Trophoblast cell (in vitro differentiated cells and primary cell): ENCODE measurements around the gene PSMC1.

Source experiments
- DNase-seq, 2 donors: peaks; one replicate each; pipeline ENCODE4 v3.0.0-alpha.2; 2016
- H2AFZ ChIP-seq: 2 replicates; pipeline ENCODE4 v1.6.1; 2013; ENCODE audit warnings: low read length, moderate library complexity, mild to moderate bottlenecking; ENCODE audit not compliant: insufficient read depth, poor library complexity
- H2AK5ac ChIP-seq: 2 replicates; pipeline ENCODE4 v1.6.1; 2013; ENCODE audit warnings: mild to moderate bottlenecking, low read length
- H2BK120ac ChIP-seq: 2 replicates; pipeline ENCODE4 v1.6.1; 2013; ENCODE audit warnings: low read length, mild to moderate bottlenecking, moderate library complexity; ENCODE audit not compliant: insufficient read depth, poor library complexity
- H2BK12ac ChIP-seq: 2 replicates; pipeline ENCODE4 v1.6.1; 2013; ENCODE audit warnings: mild to moderate bottlenecking, low read length, moderate library complexity
- H2BK5ac ChIP-seq: 2 replicates; pipeline ENCODE4 v1.6.1; 2013; ENCODE audit warnings: low read length, low read depth, moderate library complexity, mild to moderate bottlenecking; ENCODE audit not compliant: poor library complexity
- H3K14ac ChIP-seq: 2 replicates; pipeline ENCODE4 v1.6.1; 2013; ENCODE audit warnings: mild to moderate bottlenecking, low read length
- H3K18ac ChIP-seq: 2 replicates; pipeline ENCODE4 v1.6.1; 2013; ENCODE audit warnings: mild to moderate bottlenecking, low read length
- H3K23ac ChIP-seq: 2 replicates; pipeline ENCODE4 v1.6.1; 2013; ENCODE audit warnings: low read length
- H3K27ac ChIP-seq: 2 replicates; pipeline ENCODE4 v1.5.1; 2013; ENCODE audit warnings: low read depth, mild to moderate bottlenecking, inconsistent platforms, low read length, moderate library complexity
- H3K27me3 ChIP-seq: 2 replicates; pipeline ENCODE4 v1.6.1; 2013; ENCODE audit warnings: inconsistent platforms, mild to moderate bottlenecking, low read length, moderate library complexity; ENCODE audit not compliant: insufficient read depth
- H3K36me3 ChIP-seq, 2 experiments: 1 replicate in 1 of 2; 2 replicates in 1 of 2; pipeline ENCODE4 v1.6.1; 2013; ENCODE audit warnings: low read length in 2 of 2, mild to moderate bottlenecking in 2 of 2, moderate library complexity in 1 of 2; ENCODE audit not compliant: insufficient read depth in 2 of 2, control insufficient read depth in 1 of 2
- H3K4ac ChIP-seq: 2 replicates; pipeline ENCODE4 v1.6.1; 2013; ENCODE audit warnings: low read depth, mild to moderate bottlenecking, low read length, moderate library complexity
- H3K4me1 ChIP-seq, 2 experiments: 1 replicate in 1 of 2; 2 replicates in 1 of 2; pipeline ENCODE4 v1.6.1; 2013; ENCODE audit warnings: low read length in 2 of 2, mild to moderate bottlenecking in 2 of 2, moderate library complexity in 1 of 2; ENCODE audit not compliant: insufficient read depth in 2 of 2, control insufficient read depth in 1 of 2
- H3K4me2 ChIP-seq: 2 replicates; pipeline ENCODE4 v1.6.1; 2013; ENCODE audit warnings: inconsistent platforms, mild to moderate bottlenecking, low read length, moderate library complexity
- H3K4me3 ChIP-seq: 2 replicates; pipeline ENCODE4 v1.5.1; 2013; ENCODE audit warnings: mild to moderate bottlenecking, low read depth, low read length, inconsistent platforms
- H3K79me1 ChIP-seq: one replicate; pipeline ENCODE4 v1.6.1; 2013; ENCODE audit warnings: low read length
- H3K79me2 ChIP-seq: 2 replicates; pipeline ENCODE4 v1.6.1; 2013; ENCODE audit warnings: low read length, mild to moderate bottlenecking; ENCODE audit not compliant: control insufficient read depth, insufficient read depth, poor library complexity
- H3K9ac ChIP-seq: 2 replicates; pipeline ENCODE4 v1.6.1; 2013; ENCODE audit warnings: mild to moderate bottlenecking, low read length
- H3K9me3 ChIP-seq: 2 replicates; pipeline ENCODE4 v1.6.1; 2013; ENCODE audit warnings: low read depth, mild to moderate bottlenecking, control low read depth, inconsistent platforms, low read length; ENCODE audit not compliant: insufficient read depth
- H4K12ac ChIP-seq: 2 replicates; pipeline ENCODE4 v1.6.1; 2013; ENCODE audit warnings: low read depth, mild to moderate bottlenecking, low read length, moderate library complexity
- H4K8ac ChIP-seq: 2 replicates; pipeline ENCODE4 v1.6.1; 2013; ENCODE audit warnings: low read depth, mild to moderate bottlenecking, low read length, moderate library complexity
- H4K91ac ChIP-seq: one replicate; pipeline ENCODE4 v1.6.1; 2013; ENCODE audit warnings: low read depth, mild to moderate bottlenecking, low read length, moderate library complexity
- WGBS: extraction: QIAGEN DNeasy Blood & Tissue Kit; methylation state at CpG from one replicate; pipeline ENCODE4 v1.1.7; 2013; ENCODE audit warnings: missing lambda C conversion rate; ENCODE audit not compliant: insufficient read length, insufficient coverage; ENCODE audit errors: extremely low coverage; 5-methylcytosine and 5-hydroxymethylcytosine counted together

PSMC1 gene

DNA sequence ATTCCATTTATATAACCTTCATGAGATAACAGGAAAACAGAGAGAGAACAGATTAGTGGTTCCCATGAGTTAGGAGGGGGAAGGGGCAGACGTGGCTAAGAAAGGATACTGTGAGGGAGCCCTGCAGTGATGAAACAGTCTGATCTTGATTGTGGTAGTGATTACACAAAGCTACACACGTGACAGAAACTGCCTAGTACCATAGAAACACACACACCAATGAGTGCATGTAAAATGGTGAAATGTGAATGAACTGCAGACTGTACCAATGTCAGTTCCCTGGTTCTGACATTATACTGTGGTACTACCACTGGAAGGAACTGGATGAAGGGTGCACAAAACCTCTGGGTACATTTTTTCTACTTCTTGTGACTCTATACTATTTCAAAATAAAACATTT lies 38.5 kb downstream of the PSMC1 start:
- no peak overlapping the region for H3K18ac ChIP-seq
- H3K36me3 ChIP-seq: peaks cover 13 to 26% of the 10 kb centered on the region in 2 experiments
- no peak overlapping the region for H3K14ac ChIP-seq
- H3K79me1 ChIP-seq: no peaks in the 10 kb centered on the region
- no peak overlapping the region for H4K8ac ChIP-seq
- H3K4ac ChIP-seq: no peak overlapping the region
- no peak overlapping the region for H3K23ac ChIP-seq
- no peaks in the 10 kb centered on the region for H3K79me2 ChIP-seq
- no peak overlapping the region for H2BK120ac ChIP-seq
- no peaks in the 10 kb centered on the region for H3K9me3 ChIP-seq
- no peak overlapping the region for H3K4me2 ChIP-seq
- WGBS: no CpG with 5 or more reads among the region's 2 CpGs
- H2AFZ ChIP-seq: no peak overlapping the region
- H3K9ac ChIP-seq: no peak overlapping the region
- no peak overlapping the region for H4K12ac ChIP-seq
- no peak overlapping the region for H3K4me3 ChIP-seq
- no peak overlapping the region for H2AK5ac ChIP-seq
- no peak overlapping the region for H3K27ac ChIP-seq
- no peaks in the 10 kb centered on the region for H3K27me3 ChIP-seq
- DNase-seq: no peak
- no peak overlapping the region for H2BK5ac ChIP-seq
- peaks cover 5 to 7% of the 10 kb centered on the region in 2 experiments for H3K4me1 ChIP-seq
- no peak overlapping the region for H2BK12ac ChIP-seq
- H4K91ac ChIP-seq: no peak overlapping the region

DNA sequence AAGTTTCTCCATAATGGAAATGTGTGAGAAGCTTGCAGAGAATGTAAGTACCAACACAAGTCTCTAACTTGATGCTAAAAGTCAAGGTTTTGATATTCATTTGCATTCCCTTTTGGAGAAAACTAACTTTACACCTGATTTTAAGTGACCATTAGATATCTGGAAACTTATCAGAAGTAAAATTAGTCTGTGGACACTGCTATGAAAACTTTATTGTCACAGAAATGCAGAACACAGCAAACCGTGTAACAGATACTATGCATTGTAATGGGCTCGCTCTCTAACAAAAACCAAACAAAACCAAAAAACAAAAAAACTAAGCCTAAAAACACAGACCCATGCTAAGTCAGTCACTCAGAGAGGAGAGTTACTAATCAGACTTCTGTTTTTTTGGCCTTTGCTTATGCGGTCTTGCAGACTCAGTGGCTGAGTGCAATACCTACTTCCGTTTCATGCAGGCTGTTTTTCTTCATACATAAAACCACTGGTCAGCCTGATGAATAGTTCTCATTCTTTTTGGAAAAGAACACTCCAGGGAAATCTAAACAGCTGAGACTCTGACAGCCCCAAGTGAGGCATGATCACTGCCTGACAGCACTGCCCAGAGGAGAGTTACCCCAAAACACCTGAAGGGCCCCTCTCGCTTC lies 39.6 kb downstream of the PSMC1 start:
- Histone ChIP-seq H3K4me2 (no peak overlapping the region), H3K27me3 (no peaks in the 10 kb centered on the region), H4K12ac (no peak overlapping the region), H3K4ac (no peak overlapping the region), H2BK12ac (no peak overlapping the region), H3K23ac (no peak overlapping the region), H3K9ac (no peak overlapping the region), H3K4me1 (peaks cover 5 to 7% of the 10 kb centered on the region in 2 experiments), H2BK5ac (no peak overlapping the region), H3K27ac (no peak overlapping the region), H3K79me1 (no peaks in the 10 kb centered on the region), H3K4me3 (no peak overlapping the region), H2BK120ac (no peak overlapping the region), H4K8ac (no peak overlapping the region), H3K18ac (no peak overlapping the region), H3K9me3 (no peaks in the 10 kb centered on the region), H3K79me2 (no peaks in the 10 kb centered on the region), H3K36me3 (peaks cover 12 to 22% of the 10 kb centered on the region in 2 experiments), H2AK5ac (no peak overlapping the region), H4K91ac (no peak overlapping the region), H2AFZ (no peak overlapping the region), H3K14ac (no peak overlapping the region)
- no CpG with 5 or more reads among the region's 5 CpGs for WGBS
- no peak for DNase-seq

DNA sequence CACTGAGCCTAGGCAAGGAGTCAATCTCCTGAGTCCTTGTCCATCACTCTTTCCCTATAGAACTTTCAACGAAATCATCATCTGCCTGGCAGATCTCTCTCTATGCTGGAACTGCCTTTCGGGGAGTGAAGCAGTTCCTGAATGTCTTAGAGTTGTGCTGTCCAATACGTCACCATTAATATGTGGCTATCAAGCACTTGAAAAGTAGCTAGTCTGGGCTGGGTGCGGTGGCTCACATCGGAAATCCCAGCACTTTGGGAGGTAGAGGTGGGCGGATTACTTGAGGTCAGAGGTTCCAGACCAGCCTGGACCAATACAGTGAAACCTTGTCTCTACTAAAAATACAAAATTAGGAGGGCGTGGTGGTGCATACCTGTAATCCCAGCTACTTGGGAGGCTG lies 40.3 kb downstream of the PSMC1 start:
- Histone ChIP-seq H3K4me2 (no peak overlapping the region), H3K14ac (no peak overlapping the region), H4K8ac (no peak overlapping the region), H3K79me1 (no peaks in the 10 kb centered on the region), H3K9me3 (no peaks in the 10 kb centered on the region), H2AFZ (no peak overlapping the region), H4K12ac (no peak overlapping the region), H3K23ac (no peak overlapping the region), H3K79me2 (no peaks in the 10 kb centered on the region), H3K27ac (no peak overlapping the region), H3K4me1 (peaks cover 4 to 5% of the 10 kb centered on the region in 2 experiments), H3K9ac (no peak overlapping the region), H3K18ac (no peak overlapping the region), H3K36me3 (peaks cover 13 to 22% of the 10 kb centered on the region in 2 experiments), H4K91ac (no peak overlapping the region), H2BK12ac (no peak overlapping the region), H3K4me3 (no peak overlapping the region), H2BK120ac (no peak overlapping the region), H3K4ac (no peak overlapping the region), H2BK5ac (no peak overlapping the region), H3K27me3 (no peaks in the 10 kb centered on the region), H2AK5ac (no peak overlapping the region)
- DNase-seq: no peak
- no CpG with 5 or more reads among the region's 7 CpGs for WGBS

DNA sequence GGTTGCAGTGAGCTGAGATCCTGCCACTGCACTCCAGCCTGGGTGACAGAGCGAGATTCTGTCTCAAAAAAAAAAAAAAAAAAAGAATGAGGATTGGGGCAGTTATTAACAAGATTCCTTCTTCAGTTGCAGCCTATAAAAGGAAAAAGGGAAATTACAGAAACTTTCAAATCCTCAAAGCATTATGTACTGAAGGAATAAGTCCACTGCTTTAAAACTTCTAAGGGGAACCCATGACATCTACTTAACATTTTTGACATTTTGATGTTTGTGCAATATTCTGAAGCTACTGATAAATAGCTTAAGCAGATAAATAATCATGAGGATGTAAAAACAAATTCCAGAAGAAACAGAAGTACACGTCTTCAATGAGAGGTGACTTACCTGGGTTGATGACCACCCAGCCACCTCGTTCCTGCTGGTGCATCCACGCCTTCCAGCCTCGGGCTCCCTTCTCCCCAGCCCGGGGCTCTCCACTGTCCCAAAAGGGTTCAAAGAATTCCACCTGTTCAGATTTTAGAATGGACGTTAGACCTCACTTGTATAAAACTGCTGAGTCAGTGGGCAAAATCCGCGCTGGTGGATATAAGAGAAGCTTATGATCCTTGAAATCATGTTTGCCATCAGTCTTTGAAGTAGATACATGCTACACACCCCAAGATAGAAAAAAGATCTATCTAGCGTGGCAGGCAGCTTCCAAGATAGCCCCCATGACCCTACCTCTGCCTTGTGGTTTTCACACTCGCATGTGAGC lies 41.7 kb downstream of the PSMC1 start:
- no peak overlapping the region for H2BK12ac ChIP-seq
- no peak overlapping the region for H2AK5ac ChIP-seq
- H3K9ac ChIP-seq: no peak overlapping the region
- H3K4ac ChIP-seq: no peak overlapping the region
- no peaks in the 10 kb centered on the region for H3K27me3 ChIP-seq
- H2BK5ac ChIP-seq: no peak overlapping the region
- no peaks in the 10 kb centered on the region for H3K4me1 ChIP-seq
- no peak overlapping the region for H3K27ac ChIP-seq
- H4K8ac ChIP-seq: no peak overlapping the region
- H3K4me2 ChIP-seq: no peak overlapping the region
- H3K14ac ChIP-seq: no peak overlapping the region
- no peaks in the 10 kb centered on the region for H3K9me3 ChIP-seq
- no peak overlapping the region for H2BK120ac ChIP-seq
- no CpG with 5 or more reads among the region's 11 CpGs for WGBS
- no peaks in the 10 kb centered on the region for H3K79me1 ChIP-seq
- H3K23ac ChIP-seq: no peak overlapping the region
- H3K36me3 ChIP-seq: peaks cover 11 to 20% of the 10 kb centered on the region in 2 experiments
- no peak overlapping the region for H4K91ac ChIP-seq
- no peak for DNase-seq
- H3K79me2 ChIP-seq: no peaks in the 10 kb centered on the region
- no peak overlapping the region for H2AFZ ChIP-seq
- no peak overlapping the region for H4K12ac ChIP-seq
- no peak overlapping the region for H3K4me3 ChIP-seq
- no peak overlapping the region for H3K18ac ChIP-seq
